ENCODE measurements around the gene TBC1D25.

DNA sequence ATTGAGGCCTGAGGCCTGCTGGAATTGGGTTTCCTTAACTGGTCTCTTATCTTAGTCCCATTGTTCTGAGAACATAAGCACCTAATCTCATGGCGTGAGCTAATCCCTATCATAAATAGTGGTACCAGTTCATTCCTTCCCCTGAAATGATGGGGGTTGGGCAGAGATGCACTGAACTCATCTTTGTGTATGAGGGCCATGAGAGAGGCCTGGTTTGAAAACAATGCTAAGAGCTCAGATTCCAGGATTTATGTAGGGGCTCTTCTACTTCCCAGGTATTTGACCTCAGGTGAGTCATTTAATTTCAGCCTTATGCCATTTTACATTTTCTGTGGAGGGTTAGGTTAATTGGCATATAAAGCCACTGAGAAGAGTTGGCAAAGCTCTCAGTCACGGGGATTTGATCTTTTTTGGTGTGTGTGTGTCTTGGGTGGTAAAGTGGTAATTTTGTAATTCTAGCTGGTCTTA lies 39.2 kb downstream of the TBC1D25 start:
- TF ChIP-seq, protein P1, sequence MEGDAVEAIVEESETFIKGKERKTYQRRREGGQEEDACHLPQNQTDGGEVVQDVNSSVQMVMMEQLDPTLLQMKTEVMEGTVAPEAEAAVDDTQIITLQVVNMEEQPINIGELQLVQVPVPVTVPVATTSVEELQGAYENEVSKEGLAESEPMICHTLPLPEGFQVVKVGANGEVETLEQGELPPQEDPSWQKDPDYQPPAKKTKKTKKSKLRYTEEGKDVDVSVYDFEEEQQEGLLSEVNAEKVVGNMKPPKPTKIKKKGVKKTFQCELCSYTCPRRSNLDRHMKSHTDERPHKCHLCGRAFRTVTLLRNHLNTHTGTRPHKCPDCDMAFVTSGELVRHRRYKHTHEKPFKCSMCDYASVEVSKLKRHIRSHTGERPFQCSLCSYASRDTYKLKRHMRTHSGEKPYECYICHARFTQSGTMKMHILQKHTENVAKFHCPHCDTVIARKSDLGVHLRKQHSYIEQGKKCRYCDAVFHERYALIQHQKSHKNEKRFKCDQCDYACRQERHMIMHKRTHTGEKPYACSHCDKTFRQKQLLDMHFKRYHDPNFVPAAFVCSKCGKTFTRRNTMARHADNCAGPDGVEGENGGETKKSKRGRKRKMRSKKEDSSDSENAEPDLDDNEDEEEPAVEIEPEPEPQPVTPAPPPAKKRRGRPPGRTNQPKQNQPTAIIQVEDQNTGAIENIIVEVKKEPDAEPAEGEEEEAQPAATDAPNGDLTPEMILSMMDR (IDR thresholded peaks at IDR 0.05; ENCODE audit: insufficient read depth, low read length): no peak
- TF ChIP-seq POLR2AphosphoS5 (IDR thresholded peaks at IDR 0.05; ENCODE audit: low read depth): no peak; the same call in 1 of the 2 replicates
- TF ChIP-seq, protein P2, sequence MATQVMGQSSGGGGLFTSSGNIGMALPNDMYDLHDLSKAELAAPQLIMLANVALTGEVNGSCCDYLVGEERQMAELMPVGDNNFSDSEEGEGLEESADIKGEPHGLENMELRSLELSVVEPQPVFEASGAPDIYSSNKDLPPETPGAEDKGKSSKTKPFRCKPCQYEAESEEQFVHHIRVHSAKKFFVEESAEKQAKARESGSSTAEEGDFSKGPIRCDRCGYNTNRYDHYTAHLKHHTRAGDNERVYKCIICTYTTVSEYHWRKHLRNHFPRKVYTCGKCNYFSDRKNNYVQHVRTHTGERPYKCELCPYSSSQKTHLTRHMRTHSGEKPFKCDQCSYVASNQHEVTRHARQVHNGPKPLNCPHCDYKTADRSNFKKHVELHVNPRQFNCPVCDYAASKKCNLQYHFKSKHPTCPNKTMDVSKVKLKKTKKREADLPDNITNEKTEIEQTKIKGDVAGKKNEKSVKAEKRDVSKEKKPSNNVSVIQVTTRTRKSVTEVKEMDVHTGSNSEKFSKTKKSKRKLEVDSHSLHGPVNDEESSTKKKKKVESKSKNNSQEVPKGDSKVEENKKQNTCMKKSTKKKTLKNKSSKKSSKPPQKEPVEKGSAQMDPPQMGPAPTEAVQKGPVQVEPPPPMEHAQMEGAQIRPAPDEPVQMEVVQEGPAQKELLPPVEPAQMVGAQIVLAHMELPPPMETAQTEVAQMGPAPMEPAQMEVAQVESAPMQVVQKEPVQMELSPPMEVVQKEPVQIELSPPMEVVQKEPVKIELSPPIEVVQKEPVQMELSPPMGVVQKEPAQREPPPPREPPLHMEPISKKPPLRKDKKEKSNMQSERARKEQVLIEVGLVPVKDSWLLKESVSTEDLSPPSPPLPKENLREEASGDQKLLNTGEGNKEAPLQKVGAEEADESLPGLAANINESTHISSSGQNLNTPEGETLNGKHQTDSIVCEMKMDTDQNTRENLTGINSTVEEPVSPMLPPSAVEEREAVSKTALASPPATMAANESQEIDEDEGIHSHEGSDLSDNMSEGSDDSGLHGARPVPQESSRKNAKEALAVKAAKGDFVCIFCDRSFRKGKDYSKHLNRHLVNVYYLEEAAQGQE (IDR thresholded peaks at IDR 0.05; ENCODE audit: insufficient replicate concordance, low read depth): no peak
